HepG2 (cell line): ENCODE results near the gene SPINK4. TPM values are rescaled to one million over a fixed set of nuclear protein-coding genes. Genes with fewer than 3 reads are reported as not detected.
A peak's percentile ranks its signal among the peaks of the same experiment; 100 is the strongest.

Source experiments
- EP300 ChIP-seq, 3 experiments: sonication (generic) in 1 of 3; formaldehyde crosslinking in 1 of 3; IDR thresholded peaks; 2 replicates each; pipeline versions ENCODE4 v1.5.1 to v1.6.1; 2011 to 2020; ENCODE audit warnings: low read depth in 2 of 3, low read length in 2 of 3, borderline replicate concordance in 1 of 3, improper control_type of control experiment in 1 of 3, mild to moderate bottlenecking in 1 of 3, missing genetic modification reagents in 1 of 3, moderate library complexity in 1 of 3
- FOXO4 ChIP-seq: sonication (generic); formaldehyde crosslinking; conservative IDR thresholded peaks from 2 replicates; pipeline ENCODE4 v1.8.1; 2023; ENCODE audit warnings: missing genetic modification reagents
- HDAC2 ChIP-seq: sonication (generic); formaldehyde crosslinking; IDR thresholded peaks from 2 replicates; pipeline ENCODE4 v1.4.0; 2020; ENCODE audit warnings: missing genetic modification reagents
- ISL2 ChIP-seq: sonication (generic); formaldehyde crosslinking; IDR thresholded peaks from 2 replicates; pipeline ENCODE4 v1.5.0; 2020; ENCODE audit warnings: missing genetic modification reagents
- JARID2 ChIP-seq: sonication (generic); formaldehyde crosslinking; IDR thresholded peaks from 2 replicates; pipeline ENCODE4 v1.8.1; 2023; ENCODE audit warnings: missing genetic modification reagents, inconsistent platforms; ENCODE audit not compliant: insufficient replicate concordance
- PITX1 ChIP-seq: sonication (generic); formaldehyde crosslinking; IDR thresholded peaks from 2 replicates; pipeline ENCODE4 v1.5.1; 2020; ENCODE audit warnings: mild to moderate bottlenecking, missing genetic modification reagents
- SOX6 ChIP-seq, 2 experiments: fragments of 450-650 bp in 1 of 2; sonication (generic) in 1 of 2; formaldehyde crosslinking in 1 of 2; IDR thresholded peaks; 2 replicates each; pipeline versions ENCODE4 v1.4.0 to v1.6.1; 2017 to 2020; ENCODE audit warnings: antibody characterized with exemption in 1 of 2, mild to moderate bottlenecking in 1 of 2, missing genetic modification reagents in 1 of 2
- ZFX ChIP-seq: sonication (generic); formaldehyde crosslinking; IDR thresholded peaks from 2 replicates; pipeline ENCODE4 v1.4.0; 2020; ENCODE audit warnings: mild to moderate bottlenecking, low read depth, missing genetic modification reagents, moderate library complexity
- ZNF142 ChIP-seq: sonication (generic); formaldehyde crosslinking; IDR thresholded peaks from 2 replicates; pipeline ENCODE4 v1.4.0; 2020; ENCODE audit warnings: missing genetic modification reagents
- ZNF274 ChIP-seq: sonication (generic); formaldehyde crosslinking; IDR thresholded peaks from 2 replicates; pipeline ENCODE4 v1.5.1; 2020; ENCODE audit warnings: mild to moderate bottlenecking, missing genetic modification reagents
- ZNF503 ChIP-seq: sonication (generic); formaldehyde crosslinking; IDR thresholded peaks from 2 replicates; pipeline ENCODE4 v1.4.0; 2020; ENCODE audit warnings: missing genetic modification reagents
- ZNF883 ChIP-seq: sonication (generic); formaldehyde crosslinking; IDR thresholded peaks from 2 replicates; pipeline ENCODE4 v1.5.1; 2020; ENCODE audit warnings: mild to moderate bottlenecking, missing genetic modification reagents; ENCODE audit errors: not compliant biosample characterization
- ZSCAN30 ChIP-seq: sonication (generic); formaldehyde crosslinking; IDR thresholded peaks from 2 replicates; pipeline ENCODE4 v1.5.0; 2020; ENCODE audit warnings: mild to moderate bottlenecking, missing genetic modification reagents
- polyA plus RNA-seq, 8 experiments: library from polyadenylated mRNA; depleted of rRNA in 3 of 8; stranded (reverse) in 7 of 8; unstranded in 1 of 8; fragments of >200 nt; fragmentation: Illumina TruSeq in 4 of 8; extraction: Trizol in 4 of 8; gene quantifications; 2 replicates each; pipeline versions ENCODE4 v1.2.1 to v1.2.3, GENCODE V29; 2011 to 2016; ENCODE audit warnings: low read depth in 4 of 8, missing spikeins in 1 of 8, mixed read lengths in 1 of 8; ENCODE audit not compliant: insufficient read depth in 1 of 8
- total RNA-seq, 5 experiments: library from RNA; depleted of rRNA; stranded (reverse); fragments of >200 nt; fragmentation: Illumina TruSeq; extraction: Trizol; gene quantifications; 2 replicates each; pipeline ENCODE4 v1.2.3, GENCODE V29; 2016; ENCODE audit warnings: low read depth in 1 of 5

Gene SPINK4
- total and polyA plus RNA-seq, 2 of the 13 experiments (the other 11 are each of a cell fraction or from before 2014, with no cell fraction given), result 0.53 to 3.4 TPM

GRCh38 chr9:33229359-33230114 lies 10.4 kb upstream of the SPINK4 start (continued):
- no peak for TF ChIP-seq ZNF142 (CRISPR knock-in tag)
- TF ChIP-seq ZFX, result peak; percentile 19; the same call in 1 of the 2 replicates
- TF ChIP-seq JARID2 (CRISPR knock-in tag), result no peak
- no peak for TF ChIP-seq ISL2 (CRISPR knock-in tag)
- TF ChIP-seq PITX1, result no peak
- no peak for TF ChIP-seq ZNF503
- TF ChIP-seq SOX6 (IDR thresholded peaks at IDR 0.05), result no peak
- peak; percentile 53; the same call in 1 of the 2 replicates for TF ChIP-seq SOX6 (CRISPR knock-in tag; IDR thresholded peaks at IDR 0.05)
- no peak for TF ChIP-seq ZNF274
- TF ChIP-seq HDAC2 (CRISPR knock-in tag), result peak; percentile 44; the same call in 1 of the 2 replicates
- TF ChIP-seq FOXO4 (CRISPR knock-in tag), result no peak
- no peak for TF ChIP-seq ZSCAN30 (CRISPR knock-in tag)
- 0 out of 4 replicates have a peak, but pooled peaks of 1 of the 2 experiments have one; percentile 17 for TF ChIP-seq EP300 (IDR thresholded peaks at IDR 0.05; ENCODE audit: low read depth in 2 of 2, low read length in 2 of 2)
- no peak for TF ChIP-seq EP300 (CRISPR knock-in tag; IDR thresholded peaks at IDR 0.05; ENCODE audit: borderline replicate concordance)
- no peak for TF ChIP-seq ZNF883 (CRISPR knock-in tag)
